Body of pancreas (tissue), 4 donors: ENCODE data around the gene TAF6.

Experiments
- POLR2A ChIP-seq, 3 donors: fragments of 450-650 bp; IDR thresholded peaks; one replicate each; pipeline ENCODE4 v1.6.1; 2016; ENCODE audit warnings: antibody characterized with exemption in 3 of 3, mild to moderate bottlenecking in 2 of 3
- TF ChIP-seq, protein P1 (sequence below), 7 experiments: fragments of 450-650 bp in 4 of 7; fragments of 200-600 bp in 3 of 7; sonication (generic) in 3 of 7; IDR thresholded peaks; one replicate each; pipeline ENCODE4 v1.5.1; 2016 to 2019; ENCODE audit warnings: antibody characterized with exemption in 7 of 7

DNA sequence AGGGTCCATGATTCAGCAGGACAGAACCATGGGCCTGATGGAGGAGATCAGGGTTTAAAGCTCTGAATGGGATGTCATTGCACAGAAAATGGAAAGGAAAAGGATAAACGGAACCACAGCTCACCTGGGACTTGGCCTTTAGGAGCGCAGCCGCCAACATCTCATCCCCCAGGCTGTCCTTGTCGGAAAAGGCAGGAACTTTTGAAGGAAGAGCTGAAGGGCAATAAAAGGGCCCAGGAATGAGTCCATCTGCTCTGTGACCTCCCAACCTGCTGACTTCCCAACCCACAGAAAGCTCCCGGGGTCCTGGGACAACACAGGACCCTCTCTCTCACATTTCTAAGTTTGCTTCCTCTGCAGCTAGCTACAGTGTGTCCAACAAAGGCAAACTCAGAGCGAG lies 43.7 kb downstream of the TAF6 start:
- TF ChIP-seq, protein P1, sequence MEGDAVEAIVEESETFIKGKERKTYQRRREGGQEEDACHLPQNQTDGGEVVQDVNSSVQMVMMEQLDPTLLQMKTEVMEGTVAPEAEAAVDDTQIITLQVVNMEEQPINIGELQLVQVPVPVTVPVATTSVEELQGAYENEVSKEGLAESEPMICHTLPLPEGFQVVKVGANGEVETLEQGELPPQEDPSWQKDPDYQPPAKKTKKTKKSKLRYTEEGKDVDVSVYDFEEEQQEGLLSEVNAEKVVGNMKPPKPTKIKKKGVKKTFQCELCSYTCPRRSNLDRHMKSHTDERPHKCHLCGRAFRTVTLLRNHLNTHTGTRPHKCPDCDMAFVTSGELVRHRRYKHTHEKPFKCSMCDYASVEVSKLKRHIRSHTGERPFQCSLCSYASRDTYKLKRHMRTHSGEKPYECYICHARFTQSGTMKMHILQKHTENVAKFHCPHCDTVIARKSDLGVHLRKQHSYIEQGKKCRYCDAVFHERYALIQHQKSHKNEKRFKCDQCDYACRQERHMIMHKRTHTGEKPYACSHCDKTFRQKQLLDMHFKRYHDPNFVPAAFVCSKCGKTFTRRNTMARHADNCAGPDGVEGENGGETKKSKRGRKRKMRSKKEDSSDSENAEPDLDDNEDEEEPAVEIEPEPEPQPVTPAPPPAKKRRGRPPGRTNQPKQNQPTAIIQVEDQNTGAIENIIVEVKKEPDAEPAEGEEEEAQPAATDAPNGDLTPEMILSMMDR (IDR thresholded peaks at IDR 0.05) = no peak
- TF ChIP-seq POLR2A (IDR thresholded peaks at IDR 0.05) = no peak
